H9 (cell line): ENCODE measurements around the gene RNF180. TPM values are rescaled to one million over a fixed set of nuclear protein-coding genes. Genes with fewer than 3 reads are reported as not detected.

ENCODE experiments used
- DNase-seq: peaks from one replicate; pipeline ENCODE4 v3.0.0-alpha.2; 2017
- H2AFZ ChIP-seq: one replicate; pipeline ENCODE4 v1.6.1; 2013; ENCODE audit warnings: mild to moderate bottlenecking, low read length, control low read depth, moderate library complexity
- H2AK5ac ChIP-seq: 2 replicates; pipeline ENCODE4 v1.6.1; 2013; ENCODE audit warnings: low read length, control low read depth, mixed read lengths; ENCODE audit not compliant: insufficient read length
- H2BK120ac ChIP-seq: one replicate; pipeline ENCODE4 v1.6.1; 2013; ENCODE audit warnings: low read depth, mild to moderate bottlenecking, low read length, control low read depth, inconsistent platforms; ENCODE audit not compliant: poor library complexity, severe bottlenecking
- H2BK12ac ChIP-seq: 2 replicates; pipeline ENCODE4 v1.6.1; 2013; ENCODE audit warnings: low read length, control low read depth, mixed read lengths, low read depth; ENCODE audit not compliant: insufficient read length
- H2BK15ac ChIP-seq: 2 replicates; pipeline ENCODE4 v1.6.1; 2013; ENCODE audit warnings: low read depth, low read length, control low read depth
- H2BK20ac ChIP-seq: one replicate; pipeline ENCODE4 v1.6.1; 2013; ENCODE audit warnings: low read depth, mild to moderate bottlenecking, low read length, control low read depth, inconsistent platforms; ENCODE audit not compliant: poor library complexity, severe bottlenecking
- H2BK5ac ChIP-seq: 2 replicates; pipeline ENCODE4 v1.6.1; 2013; ENCODE audit warnings: low read length, control low read depth, mixed read lengths; ENCODE audit not compliant: insufficient read length
- H3K14ac ChIP-seq: 2 replicates; pipeline ENCODE4 v1.6.1; 2013; ENCODE audit warnings: low read length, control low read depth; ENCODE audit not compliant: insufficient read depth
- H3K18ac ChIP-seq: 2 replicates; pipeline ENCODE4 v1.6.1; 2013; ENCODE audit warnings: low read depth, mild to moderate bottlenecking, mixed read lengths, low read length, control low read depth; ENCODE audit not compliant: insufficient read length
- H3K23ac ChIP-seq: 2 replicates; pipeline ENCODE4 v1.6.1; 2013; ENCODE audit warnings: low read length, control low read depth, mixed read lengths, low read depth; ENCODE audit not compliant: insufficient read length
- H3K23me2 ChIP-seq: 2 replicates; pipeline ENCODE4 v1.6.1; 2013; ENCODE audit warnings: low read depth, mild to moderate bottlenecking, mixed read lengths, low read length, control low read depth; ENCODE audit not compliant: insufficient read length, poor library complexity, severe bottlenecking
- H3K27ac ChIP-seq: 2 replicates; pipeline ENCODE4 v1.5.1; 2013; ENCODE audit warnings: low read length, control low read depth, mixed read lengths, low read depth; ENCODE audit not compliant: insufficient read length
- H3K27me3 ChIP-seq: 2 replicates; pipeline ENCODE4 v1.6.1; 2013; ENCODE audit warnings: low read length, control low read depth, inconsistent platforms; ENCODE audit not compliant: insufficient read depth
- H3K4ac ChIP-seq: 2 replicates; pipeline ENCODE4 v1.6.1; 2013; ENCODE audit warnings: low read depth, mild to moderate bottlenecking, control low read depth, inconsistent platforms, low read length, moderate library complexity
- H3K4me1 ChIP-seq: 2 replicates; pipeline ENCODE4 v1.6.1; 2013; ENCODE audit warnings: low read length, control low read depth, inconsistent platforms; ENCODE audit not compliant: insufficient read depth
- H3K4me2 ChIP-seq: 2 replicates; pipeline ENCODE4 v1.6.1; 2013; ENCODE audit warnings: low read length, control low read depth, mixed read lengths; ENCODE audit not compliant: insufficient read length, insufficient read depth
- H3K56ac ChIP-seq: 2 replicates; pipeline ENCODE4 v1.6.1; 2013; ENCODE audit warnings: low read depth, mild to moderate bottlenecking, mixed read lengths, low read length, control low read depth; ENCODE audit not compliant: insufficient read length
- H3K79me1 ChIP-seq: 2 replicates; pipeline ENCODE4 v1.6.1; 2013; ENCODE audit warnings: low read depth, mild to moderate bottlenecking, moderate library complexity, low read length, control low read depth, inconsistent platforms; ENCODE audit not compliant: insufficient read depth, poor library complexity, severe bottlenecking
- H3K79me2 ChIP-seq: 2 replicates; pipeline ENCODE4 v1.6.1; 2013; ENCODE audit warnings: low read length, control low read depth, inconsistent platforms; ENCODE audit not compliant: insufficient read depth
- H3K9ac ChIP-seq: 2 replicates; pipeline ENCODE4 v1.6.1; 2013; ENCODE audit warnings: low read length, control low read depth, mixed read lengths; ENCODE audit not compliant: insufficient read length; ENCODE audit errors: extremely low read depth
- H3K9me3 ChIP-seq: one replicate; pipeline ENCODE4 v1.6.1; 2013; ENCODE audit warnings: low read depth, low read length, inconsistent platforms; ENCODE audit not compliant: control insufficient read depth
- H3T11ph ChIP-seq: one replicate; pipeline ENCODE4 v1.6.1; 2013; ENCODE audit warnings: mild to moderate bottlenecking, low read length, control low read depth, inconsistent platforms
- H4K20me1 ChIP-seq: one replicate; pipeline ENCODE4 v1.6.1; 2013; ENCODE audit not compliant: control insufficient read depth, insufficient read length, insufficient read depth
- H4K5ac ChIP-seq: 2 replicates; pipeline ENCODE4 v1.6.1; 2013; ENCODE audit warnings: low read depth, mild to moderate bottlenecking, mixed read lengths, low read length, control low read depth; ENCODE audit not compliant: insufficient read length
- H4K8ac ChIP-seq: replicated peaks from 2 replicates; pipeline ENCODE4 v1.6.1; 2013; ENCODE audit warnings: low read length, control low read depth, mixed read lengths, low read depth; ENCODE audit not compliant: insufficient read length
- H4K91ac ChIP-seq: 2 replicates; pipeline ENCODE4 v1.6.1; 2013; ENCODE audit warnings: low read depth, mild to moderate bottlenecking, moderate library complexity, mixed read lengths, low read length, control low read depth; ENCODE audit not compliant: insufficient read length
- H3K27ac Mint-ChIP-seq, 3 experiments: 2 replicates in 2 of 3; 3 replicates in 1 of 3; pipeline ENCODE4 v1.8.0; 2020 to 2021; ENCODE audit warnings: mixed read lengths in 3 of 3, mild to moderate bottlenecking in 1 of 3, moderate library complexity in 1 of 3
- H3K27me3 Mint-ChIP-seq: 2 replicates; pipeline ENCODE4 v1.8.0; 2021; ENCODE audit warnings: low read depth, mild to moderate bottlenecking, moderate library complexity, mixed read lengths
- H3K36me3 Mint-ChIP-seq, 3 experiments: 2 replicates in 2 of 3; 3 replicates in 1 of 3; pipeline ENCODE4 v1.8.0; 2020 to 2021; ENCODE audit warnings: low read depth in 3 of 3, mixed read lengths in 3 of 3; ENCODE audit not compliant: insufficient read depth in 1 of 3
- H3K4me1 Mint-ChIP-seq, 2 experiments: 2 replicates each; pipeline ENCODE4 v1.8.0; 2020; ENCODE audit warnings: mixed read lengths in 2 of 2
- H3K4me3 Mint-ChIP-seq, 2 experiments: 2 replicates in 1 of 2; 3 replicates in 1 of 2; pipeline ENCODE4 v1.8.0; 2020 to 2021; ENCODE audit warnings: mild to moderate bottlenecking in 2 of 2, mixed read lengths in 2 of 2, moderate library complexity in 1 of 2
- H3K9me3 Mint-ChIP-seq, 2 experiments: 2 replicates in 1 of 2; 3 replicates in 1 of 2; pipeline ENCODE4 v1.8.0; 2020; ENCODE audit warnings: mild to moderate bottlenecking in 2 of 2, mixed read lengths in 2 of 2, moderate library complexity in 1 of 2
- WGBS: extraction: QIAGEN DNeasy Blood & Tissue Kit; methylation state at CpG from one replicate; pipeline ENCODE4 v1.1.7; 2013; ENCODE audit warnings: missing lambda C conversion rate, low lambda C conversion rate, mixed read lengths; ENCODE audit not compliant: insufficient read length; ENCODE audit errors: extremely low coverage; 5-methylcytosine and 5-hydroxymethylcytosine counted together
- total RNA-seq: library from RNA; stranded (reverse); gene quantifications from 2 replicates; pipeline ENCODE4 v1.2.1, GENCODE V29; 2021
- TF ChIP-seq, protein P1 (sequence below): fragments of 200-600 bp; sonication (generic); conservative IDR thresholded peaks from 3 replicates; pipeline ENCODE4 v1.8.0; 2021; ENCODE audit warnings: antibody characterized with exemption, mild to moderate bottlenecking

The RNF180 gene
- total RNA-seq, 1 experiment from 2014 or later = 2.5 TPM

GRCh38 chr5:64206653-64207052, 41.0 kb downstream of the RNF180 start:
- Histone ChIP-seq H2BK5ac (no peak overlapping the region), H3K23ac (no peak overlapping the region), H3K9ac (no peak overlapping the region), H3K4me2 (no peak overlapping the region), H3K79me1 (no peaks in the 10 kb centered on the region), H3K79me2 (no peaks in the 10 kb centered on the region), H2BK12ac (no peak overlapping the region), H2BK120ac (no peak overlapping the region), H3K4me1 (no peaks in the 10 kb centered on the region), H3K56ac (no peak overlapping the region), H3K4ac (no peak overlapping the region), H4K5ac (no peak overlapping the region), H3T11ph (no peak overlapping the region), H3K27ac (no peak overlapping the region), H3K27me3 (no peaks in the 10 kb centered on the region), H4K8ac (no peak overlapping the region), H3K23me2 (no peaks in the 10 kb centered on the region), H3K14ac (no peak overlapping the region), H2BK20ac (no peak overlapping the region), H3K18ac (no peak overlapping the region), H4K20me1 (no peaks in the 10 kb centered on the region), H4K91ac (no peak overlapping the region), H2BK15ac (no peak overlapping the region), H2AFZ (no peak overlapping the region), H3K9me3 (no peaks in the 10 kb centered on the region), H2AK5ac (no peak overlapping the region)
- Mint-ChIP-seq H3K27ac (no peak overlapping the region), H3K27me3 (no peaks in the 10 kb centered on the region), H3K4me1 (peaks cover 0 to 5% of the 10 kb centered on the region in 2 experiments; a peak in 1 of 4 replicates), H3K36me3 (no peaks in the 10 kb centered on the region), H3K4me3 (no peak overlapping the region), H3K9me3 (no peaks in the 10 kb centered on the region)
- no CpG with 5 or more reads among the region's 2 CpGs for WGBS
- DNase-seq = peak; percentile 26
- TF ChIP-seq, protein P1, sequence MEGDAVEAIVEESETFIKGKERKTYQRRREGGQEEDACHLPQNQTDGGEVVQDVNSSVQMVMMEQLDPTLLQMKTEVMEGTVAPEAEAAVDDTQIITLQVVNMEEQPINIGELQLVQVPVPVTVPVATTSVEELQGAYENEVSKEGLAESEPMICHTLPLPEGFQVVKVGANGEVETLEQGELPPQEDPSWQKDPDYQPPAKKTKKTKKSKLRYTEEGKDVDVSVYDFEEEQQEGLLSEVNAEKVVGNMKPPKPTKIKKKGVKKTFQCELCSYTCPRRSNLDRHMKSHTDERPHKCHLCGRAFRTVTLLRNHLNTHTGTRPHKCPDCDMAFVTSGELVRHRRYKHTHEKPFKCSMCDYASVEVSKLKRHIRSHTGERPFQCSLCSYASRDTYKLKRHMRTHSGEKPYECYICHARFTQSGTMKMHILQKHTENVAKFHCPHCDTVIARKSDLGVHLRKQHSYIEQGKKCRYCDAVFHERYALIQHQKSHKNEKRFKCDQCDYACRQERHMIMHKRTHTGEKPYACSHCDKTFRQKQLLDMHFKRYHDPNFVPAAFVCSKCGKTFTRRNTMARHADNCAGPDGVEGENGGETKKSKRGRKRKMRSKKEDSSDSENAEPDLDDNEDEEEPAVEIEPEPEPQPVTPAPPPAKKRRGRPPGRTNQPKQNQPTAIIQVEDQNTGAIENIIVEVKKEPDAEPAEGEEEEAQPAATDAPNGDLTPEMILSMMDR = peak; percentile 26; the same call in 1 of the 3 replicates
